GM12878 (cell line): ENCODE results near the gene LIX1L. TPM values are rescaled to one million over a fixed set of nuclear protein-coding genes. Genes with fewer than 3 reads are reported as not detected.
A peak's percentile ranks its signal among the peaks of the same experiment; 100 is the strongest.

ENCODE experiments used
- ATAC-seq: fragments of 200-7000 bp; cut with Tn5 transposase; 3 replicates; pipeline ENCODE4 v1.9.1; 2020; ENCODE audit warnings: mild to moderate bottlenecking, moderate library complexity
- BruUV-seq: library from RNA; stranded (reverse); fragments of 400-500 nt; replicated peaks from 2 replicates; lab custom pipeline; 2021; lab: Mats Ljungman, UMichigan
- CTCF ChIA-PET: fragments of 300-600 bp; sonication (Branson Sonifier 250); formaldehyde crosslinking; extraction: SDS; loops from one replicate; lab custom pipeline; 2021; ENCODE audit warnings: inconsistent platforms; lab: Yijun Ruan, JAX
- POLR2A ChIA-PET: fragments of 350-600 bp; formaldehyde crosslinking; extraction: SDS; loops from one replicate; lab custom pipeline; 2021; ENCODE audit warnings: inconsistent platforms; lab: Charles Lee
- RAD21 ChIA-PET: fragments of 300-600 bp; sonication (Branson Sonifier 250); formaldehyde crosslinking; loops from one replicate; lab custom pipeline; 2023; ENCODE audit warnings: antibody characterized with exemption; ENCODE audit not compliant: unreplicated experiment; lab: Charles Lee
- SMC1A ChIA-PET: fragments of 300-600 bp; sonication (Branson Sonifier 250); formaldehyde crosslinking; loops from one replicate; lab custom pipeline; 2023; ENCODE audit not compliant: unreplicated experiment, uncharacterized antibody; lab: Charles Lee
- DNase-seq: peaks from one replicate; pipeline ENCODE4 v3.0.0-alpha.2; 2011; ENCODE audit warnings: low read depth, low spot score
- FAIRE-seq: peaks from 3 replicates; lab custom pipeline; 2011; peaks lifted over from hg19 to GRCh38; lab: Jason Lieb, UNC
- H2AFZ ChIP-seq: 2 replicates; pipeline ENCODE4 v1.6.0; 2011; ENCODE audit warnings: low read depth, low read length, control low read depth; ENCODE audit not compliant: control insufficient read depth
- H3K27ac ChIP-seq: 2 replicates; pipeline ENCODE4 v1.5.1; 2011; ENCODE audit warnings: control low read depth; ENCODE audit not compliant: control insufficient read depth, insufficient read depth
- H3K27me3 ChIP-seq, 2 experiments: replicated peaks in 1 of 2; 2 replicates each; pipeline versions ENCODE4 v1.6.0 to v1.6.1; 2011; ENCODE audit warnings: low read length in 1 of 2; ENCODE audit not compliant: control insufficient read depth in 2 of 2, insufficient read depth in 2 of 2
- H3K36me3 ChIP-seq, 2 experiments: 2 replicates each; pipeline ENCODE4 v1.5.1; 2011; ENCODE audit warnings: low read length in 1 of 2; ENCODE audit not compliant: control insufficient read depth in 2 of 2, insufficient read depth in 2 of 2
- H3K4me1 ChIP-seq: 2 replicates; pipeline ENCODE4 v1.6.1; 2011; ENCODE audit warnings: mild to moderate bottlenecking, low read length, moderate library complexity, mixed read lengths; ENCODE audit not compliant: control insufficient read depth, insufficient read depth
- H3K4me2 ChIP-seq: 2 replicates; pipeline ENCODE4 v1.6.0; 2011; ENCODE audit warnings: control low read depth; ENCODE audit not compliant: control insufficient read depth, insufficient read depth
- H3K4me3 ChIP-seq: fragments of 200-600 bp; sonication (generic); 2 replicates; pipeline ENCODE4 v1.5.1; 2016
- H3K79me2 ChIP-seq: 2 replicates; pipeline ENCODE4 v1.6.0; 2011; ENCODE audit warnings: low read length; ENCODE audit not compliant: control insufficient read depth, insufficient read depth
- H3K9ac ChIP-seq: 2 replicates; pipeline ENCODE4 v1.8.0; 2011; ENCODE audit warnings: low read length, control low read depth, mixed read lengths; ENCODE audit not compliant: control insufficient read depth, insufficient read depth
- H3K9me3 ChIP-seq: replicated peaks from 3 replicates; pipeline ENCODE4 v1.5.1; 2011; ENCODE audit warnings: mild to moderate bottlenecking, low read length; ENCODE audit not compliant: control insufficient read depth, insufficient read depth
- H4K20me1 ChIP-seq: 2 replicates; pipeline ENCODE4 v1.6.0; 2011; ENCODE audit not compliant: control insufficient read depth, insufficient read depth
- BACH1 ChIP-seq: fragments of 450-650 bp; IDR thresholded peaks from 2 replicates; pipeline ENCODE4 v1.6.1; 2017; ENCODE audit warnings: mild to moderate bottlenecking, borderline replicate concordance
- EGR1 ChIP-seq, 2 experiments: IDR thresholded peaks; 1 replicate in 1 of 2; 2 replicates in 1 of 2; pipeline ENCODE4 v1.6.1; 2011 to 2012; ENCODE audit warnings: low read depth in 2 of 2, low read length in 2 of 2, borderline replicate concordance in 1 of 2, mild to moderate bottlenecking in 1 of 2, moderate library complexity in 1 of 2
- JUNB ChIP-seq: IDR thresholded peaks from 2 replicates; pipeline ENCODE4 v1.6.1; 2016; ENCODE audit warnings: antibody characterized with exemption, mild to moderate bottlenecking
- KAT2A ChIP-seq: conservative IDR thresholded peaks from 2 replicates; pipeline ENCODE4 v1.6.1; 2011; ENCODE audit warnings: low read depth, low read length; ENCODE audit not compliant: control insufficient read depth
- KLF5 ChIP-seq: fragments of 450-650 bp; IDR thresholded peaks from 2 replicates; pipeline ENCODE4 v1.6.1; 2014; ENCODE audit warnings: mild to moderate bottlenecking; ENCODE audit not compliant: partially characterized antibody
- MEF2A ChIP-seq: IDR thresholded peaks from 2 replicates; pipeline ENCODE4 v1.6.1; 2011; ENCODE audit warnings: low read depth, mild to moderate bottlenecking, low read length, moderate library complexity; ENCODE audit not compliant: insufficient read depth
- MTA3 ChIP-seq: IDR thresholded peaks from 2 replicates; pipeline ENCODE4 v1.6.1; 2012; ENCODE audit warnings: low read length, inconsistent platforms, borderline replicate concordance
- MYC ChIP-seq: IDR thresholded peaks from 2 replicates; pipeline ENCODE4 v1.6.1; 2011; ENCODE audit warnings: mild to moderate bottlenecking, low read length, moderate library complexity, inconsistent platforms; ENCODE audit not compliant: insufficient read depth, insufficient replicate concordance, insufficient read length, severe bottlenecking
- NFYB ChIP-seq: IDR thresholded peaks from 2 replicates; pipeline ENCODE4 v1.6.1; 2011; ENCODE audit warnings: low read depth, mild to moderate bottlenecking, low read length, improper control_type of control experiment, moderate library complexity; ENCODE audit not compliant: insufficient read depth
- NR2F1 ChIP-seq: fragments of 450-650 bp; conservative IDR thresholded peaks from 2 replicates; pipeline ENCODE4 v1.6.1; 2017; ENCODE audit warnings: mild to moderate bottlenecking
- POLR2A ChIP-seq: IDR thresholded peaks from 2 replicates; pipeline ENCODE4 v1.6.1; 2011; ENCODE audit warnings: low read depth, mild to moderate bottlenecking, low read length
- POLR2AphosphoS5 ChIP-seq: IDR thresholded peaks from 2 replicates; pipeline ENCODE4 v1.6.1; 2011; ENCODE audit warnings: mild to moderate bottlenecking, low read length, inconsistent platforms
- SPI1 ChIP-seq: IDR thresholded peaks from 2 replicates; pipeline ENCODE4 v1.6.1; 2011; ENCODE audit warnings: low read depth, mild to moderate bottlenecking, low read length, moderate library complexity, borderline replicate concordance; ENCODE audit not compliant: insufficient read depth
- SRF ChIP-seq, 2 experiments: IDR thresholded peaks; 2 replicates each; pipeline ENCODE4 v1.6.1; 2011; ENCODE audit warnings: low read depth in 2 of 2, low read length in 2 of 2, mild to moderate bottlenecking in 1 of 2, moderate library complexity in 1 of 2
- WRNIP1 ChIP-seq: IDR thresholded peaks from 2 replicates; pipeline ENCODE4 v1.6.1; 2011; ENCODE audit warnings: low read depth, low read length, improper control_type of control experiment, borderline replicate concordance
- ZBED1 ChIP-seq: IDR thresholded peaks from 2 replicates; pipeline ENCODE4 v1.6.1; 2016; ENCODE audit warnings: borderline replicate concordance
- ZNF217 ChIP-seq: fragments of 450-650 bp; IDR thresholded peaks from 2 replicates; pipeline ENCODE4 v1.6.1; 2017; ENCODE audit warnings: antibody characterized with exemption, mild to moderate bottlenecking
- ZNF274 ChIP-seq: IDR thresholded peaks from one replicate; pipeline ENCODE4 v1.8.0; 2011; ENCODE audit not compliant: insufficient read length, insufficient read depth
- ZNF592 ChIP-seq: fragments of 450-650 bp; IDR thresholded peaks from 2 replicates; pipeline ENCODE4 v1.6.1; 2017; ENCODE audit warnings: mild to moderate bottlenecking, moderate library complexity
- WGBS: methylation state at CpG from one replicate; pipeline ENCODE4 v1.1.6; 2016; ENCODE audit warnings: low lambda C conversion rate; ENCODE audit not compliant: insufficient replicate concordance, insufficient coverage; ENCODE audit errors: missing lambda C conversion rate; 5-methylcytosine and 5-hydroxymethylcytosine counted together
- in situ Hi-C: fragments of 300-500 bp; cut with MboI; formaldehyde crosslinking; loops from 9 replicates; pipeline ENCODE4 v1.14.3; 2018; ENCODE audit warnings: mixed read lengths
- intact Hi-C: fragments of 100-400 bp; cut with micrococcal nuclease; formaldehyde crosslinking; loops from one replicate; pipeline ENCODE4 v1.14.2; 2022; ENCODE audit not compliant: unreplicated experiment
- polyA plus RNA-seq, 11 experiments: library from polyadenylated mRNA; depleted of rRNA in 4 of 11; unstranded in 6 of 11; stranded (reverse) in 5 of 11; fragments of >200 nt; fragmentation: Nextera tagmentation in 4 of 11; fragmentation: Illumina TruSeq in 1 of 11; extraction: Ambion mirVana in 4 of 11; extraction: Trizol in 1 of 11; gene quantifications; 1 replicate in 1 of 11; 2 replicates in 10 of 11; pipeline versions ENCODE4 v1.2.1 to v1.2.3, GENCODE V29; 2011 to 2016; ENCODE audit warnings: inconsistent platforms in 2 of 11, missing spikeins in 2 of 11, low read depth in 1 of 11
- total RNA-seq, 4 experiments: library from RNA; depleted of rRNA in 3 of 4; stranded (reverse); fragments of >200 nt in 3 of 4; fragmentation: Illumina TruSeq in 1 of 4; extraction: Trizol in 1 of 4; gene quantifications; 2 replicates each; pipeline versions ENCODE4 v1.2.1 to v1.2.3, GENCODE V29; 2013 to 2021
- TF ChIP-seq, protein P1 (sequence below): IDR thresholded peaks from 2 replicates; pipeline ENCODE4 v1.6.1; 2012; ENCODE audit warnings: low read depth, low read length, improper control_type of control experiment

LIX1L gene
- total and polyA plus RNA-seq, 10 of the 15 experiments (the other 5 are each of a cell fraction or from before 2014, with no cell fraction given) = 5.5 to 48.2 (median 15.3) TPM

- SMC1A ChIA-PET = interaction anchor here (0.8 to 12.5 kb wide), 4 partner anchors 13 to 18 kb away, joined by 3 to 244 read pairs (median 11); no protein-coding TSS in a partner anchor
- no peak overlapping the region for H3K27ac ChIP-seq
- DNase-seq (no peak), FAIRE-seq (no peak), ATAC-seq (peak; percentile 3; the same call in 1 of the 3 replicates)
- peaks cover 15% of the 10 kb centered on the region for H3K79me2 ChIP-seq
- peak overlapping the region; percentile 81 for H3K4me3 ChIP-seq
- BruUV-seq = no TSS peak
- H3K4me2 ChIP-seq = peak overlapping the region; percentile 86
- no peaks in the 10 kb centered on the region for H4K20me1 ChIP-seq
- intact Hi-C loops = no loop called here
- no peaks in the 10 kb centered on the region for H3K27me3 ChIP-seq
- H3K4me1 ChIP-seq = peaks cover 8% of the 10 kb centered on the region
- CTCF ChIA-PET = interaction anchor here (0.7 to 12.2 kb wide), 6 partner anchors 12 to 149 kb away, joined by 3 to 196 read pairs (median 4); partner anchors contain the start of gene NUDT17
- RAD21 ChIA-PET = interaction anchor here (1.6 to 7.4 kb wide), 2 partner anchors 13 to 16 kb away, joined by 6 to 100 read pairs; no protein-coding TSS in a partner anchor
- in situ Hi-C loops = no loop called here
- H3K36me3 ChIP-seq = peaks cover 0 to 3% of the 10 kb centered on the region in 2 experiments; a peak in 2 of 4 replicates
- H3K9ac ChIP-seq = peak overlapping the region; percentile 75
- H3K9me3 ChIP-seq = no peaks in the 10 kb centered on the region
- 64% methylated on average over 10 of the region's 10 CpGs for WGBS
- no peak overlapping the region for H2AFZ ChIP-seq
- POLR2A ChIA-PET = interaction anchor here (1.0 to 4.1 kb wide), 5 partner anchors 8 to 67 kb away, joined by 3 to 82 read pairs (median 6); partner anchors contain the start of genes ANKRD34A, POLR3GL and RBM8A
- no peak for TF ChIP-seq KAT2A
- no peak for TF ChIP-seq ZNF217
- TF ChIP-seq MYC = no peak
- TF ChIP-seq ZBED1 = no peak; the same call in 1 of the 2 replicates
- TF ChIP-seq, protein P1, sequence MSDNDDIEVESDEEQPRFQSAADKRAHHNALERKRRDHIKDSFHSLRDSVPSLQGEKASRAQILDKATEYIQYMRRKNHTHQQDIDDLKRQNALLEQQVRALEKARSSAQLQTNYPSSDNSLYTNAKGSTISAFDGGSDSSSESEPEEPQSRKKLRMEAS = no peak
- TF ChIP-seq POLR2AphosphoS5 = peak; percentile 73; the same call in 1 of the 2 replicates
- TF ChIP-seq ZNF592 = no peak
- peak; percentile 56 for TF ChIP-seq POLR2A
- TF ChIP-seq BACH1 = 0 out of 2 replicates have a peak, but pooled peaks have one; percentile 37
- no peak for TF ChIP-seq KLF5
- TF ChIP-seq MTA3 = peak; percentile 57; the same call in 1 of the 2 replicates
- no peak for TF ChIP-seq JUNB
- TF ChIP-seq EGR1 (IDR thresholded peaks at IDR 0.05; ENCODE audit: borderline replicate concordance in 1 of 2, low read depth in 2 of 2, low read length in 2 of 2) = no peak
- TF ChIP-seq NR2F1 = no peak
- TF ChIP-seq WRNIP1 = no peak
- no peak for TF ChIP-seq SRF (IDR thresholded peaks at IDR 0.05; ENCODE audit: low read depth in 2 of 2, low read length in 2 of 2)
- no peak for TF ChIP-seq MEF2A
- TF ChIP-seq SPI1 = peak; percentile 66; the same call in 1 of the 2 replicates
- TF ChIP-seq NFYB = no peak
- TF ChIP-seq ZNF274 = no peak
These were observed 36.7 kb upstream of the LIX1L start for GRCh38 chr1:145994391-145995120.
